GM21619 (cell line): ENCODE measurements around the gene COX17.
"Not testable (repeated sequence)": the region's sequence is repeated elsewhere in the genome, so short reads cannot be mapped to it uniquely, and the experiment has no call there.

Source experiments
- ATAC-seq: cut with Tn5 transposase; IDR thresholded peaks from one replicate; pipeline ENCODE4 v1.9.1; 2021; ENCODE audit not compliant: unreplicated experiment

Gene COX17

GRCh38 chr3:119676771-119677640 is at the start of gene COX17:
Gene COX17 (minus strand): TSS chr3:119677406. CDS start chr3:119677310, 96 bp downstream.
- peak; percentile 84 for ATAC-seq

- ATAC-seq: no peak
Observed at GRCh38 chr3:119726909-119727308, 49.7 kb upstream of the COX17 start.

- ATAC-seq: no peak
Observed at GRCh38 chr3:119723022-119723421, 45.8 kb upstream of the COX17 start.

GRCh38 chr3:119717520-119717919 is 40.3 kb upstream of the COX17 start:
- no peak for ATAC-seq

GRCh38 chr3:119716998-119717397 is 39.8 kb upstream of the COX17 start:
- ATAC-seq: no peak

- no peak for ATAC-seq
Observed at GRCh38 chr3:119715105-119715504, 37.9 kb upstream of the COX17 start.

- ATAC-seq: no peak
Observed at GRCh38 chr3:119703820-119704531, 26.8 kb upstream of the COX17 start.

- peak; percentile 83 for ATAC-seq
Observed at GRCh38 chr3:119702530-119703527, 25.6 kb upstream of the COX17 start, which contains the start of gene CFAP91. Gene CFAP91 (plus strand): TSS chr3:119703022. CDS start chr3:119703099, 77 bp downstream.

- ATAC-seq: peak; percentile 4
Observed at GRCh38 chr3:119700920-119701734, 23.9 kb upstream of the COX17 start.

- ATAC-seq: peak; percentile 37
Observed at GRCh38 chr3:119700269-119700919, 23.2 kb upstream of the COX17 start.

GRCh38 chr3:119697394-119697793 is 20.2 kb upstream of the COX17 start:
- ATAC-seq: peak; percentile 38

- no peak for ATAC-seq
Observed at GRCh38 chr3:119695480-119695879, 18.3 kb upstream of the COX17 start.

- ATAC-seq: no peak
Observed at GRCh38 chr3:119690043-119690656, 12.9 kb upstream of the COX17 start.

- no peak for ATAC-seq
Observed at GRCh38 chr3:119683421-119683820, 6.2 kb upstream of the COX17 start.

- ATAC-seq: peak; percentile 30
Observed at GRCh38 chr3:119681279-119681678, 4.1 kb upstream of the COX17 start.

- ATAC-seq: no peak
Observed at GRCh38 chr3:119679874-119680273, 2.7 kb upstream of the COX17 start.

GRCh38 chr3:119678209-119678608 is 1.0 kb upstream of the COX17 start:
- ATAC-seq: not testable (repeated sequence)

GRCh38 chr3:119677641-119677934 is 382 bp upstream of the COX17 start:
- no peak for ATAC-seq

- ATAC-seq: no peak
Observed at GRCh38 chr3:119676020-119676419, 1.2 kb downstream of the COX17 start.
